H9 (cell line): ENCODE results near the gene ARHGAP22. TPM values are rescaled to one million over a fixed set of nuclear protein-coding genes. Genes with fewer than 3 reads are reported as not detected.

ENCODE experiments used
- DNase-seq: peaks from one replicate; pipeline ENCODE4 v3.0.0-alpha.2; 2017
- H2AFZ ChIP-seq: one replicate; pipeline ENCODE4 v1.6.1; 2013; ENCODE audit warnings: mild to moderate bottlenecking, low read length, control low read depth, moderate library complexity
- H2AK5ac ChIP-seq: 2 replicates; pipeline ENCODE4 v1.6.1; 2013; ENCODE audit warnings: low read length, control low read depth, mixed read lengths; ENCODE audit not compliant: insufficient read length
- H2BK120ac ChIP-seq: one replicate; pipeline ENCODE4 v1.6.1; 2013; ENCODE audit warnings: low read depth, mild to moderate bottlenecking, low read length, control low read depth, inconsistent platforms; ENCODE audit not compliant: poor library complexity, severe bottlenecking
- H2BK12ac ChIP-seq: 2 replicates; pipeline ENCODE4 v1.6.1; 2013; ENCODE audit warnings: low read length, control low read depth, mixed read lengths, low read depth; ENCODE audit not compliant: insufficient read length
- H2BK15ac ChIP-seq: 2 replicates; pipeline ENCODE4 v1.6.1; 2013; ENCODE audit warnings: low read depth, low read length, control low read depth
- H2BK20ac ChIP-seq: one replicate; pipeline ENCODE4 v1.6.1; 2013; ENCODE audit warnings: low read depth, mild to moderate bottlenecking, low read length, control low read depth, inconsistent platforms; ENCODE audit not compliant: poor library complexity, severe bottlenecking
- H2BK5ac ChIP-seq: 2 replicates; pipeline ENCODE4 v1.6.1; 2013; ENCODE audit warnings: low read length, control low read depth, mixed read lengths; ENCODE audit not compliant: insufficient read length
- H3K14ac ChIP-seq: 2 replicates; pipeline ENCODE4 v1.6.1; 2013; ENCODE audit warnings: low read length, control low read depth; ENCODE audit not compliant: insufficient read depth
- H3K18ac ChIP-seq: 2 replicates; pipeline ENCODE4 v1.6.1; 2013; ENCODE audit warnings: low read depth, mild to moderate bottlenecking, mixed read lengths, low read length, control low read depth; ENCODE audit not compliant: insufficient read length
- H3K23ac ChIP-seq: 2 replicates; pipeline ENCODE4 v1.6.1; 2013; ENCODE audit warnings: low read length, control low read depth, mixed read lengths, low read depth; ENCODE audit not compliant: insufficient read length
- H3K23me2 ChIP-seq: 2 replicates; pipeline ENCODE4 v1.6.1; 2013; ENCODE audit warnings: low read depth, mild to moderate bottlenecking, mixed read lengths, low read length, control low read depth; ENCODE audit not compliant: insufficient read length, poor library complexity, severe bottlenecking
- H3K27ac ChIP-seq: 2 replicates; pipeline ENCODE4 v1.5.1; 2013; ENCODE audit warnings: low read length, control low read depth, mixed read lengths, low read depth; ENCODE audit not compliant: insufficient read length
- H3K27me3 ChIP-seq: 2 replicates; pipeline ENCODE4 v1.6.1; 2013; ENCODE audit warnings: low read length, control low read depth, inconsistent platforms; ENCODE audit not compliant: insufficient read depth
- H3K4ac ChIP-seq: 2 replicates; pipeline ENCODE4 v1.6.1; 2013; ENCODE audit warnings: low read depth, mild to moderate bottlenecking, control low read depth, inconsistent platforms, low read length, moderate library complexity
- H3K4me1 ChIP-seq: 2 replicates; pipeline ENCODE4 v1.6.1; 2013; ENCODE audit warnings: low read length, control low read depth, inconsistent platforms; ENCODE audit not compliant: insufficient read depth
- H3K4me2 ChIP-seq: 2 replicates; pipeline ENCODE4 v1.6.1; 2013; ENCODE audit warnings: low read length, control low read depth, mixed read lengths; ENCODE audit not compliant: insufficient read length, insufficient read depth
- H3K56ac ChIP-seq: 2 replicates; pipeline ENCODE4 v1.6.1; 2013; ENCODE audit warnings: low read depth, mild to moderate bottlenecking, mixed read lengths, low read length, control low read depth; ENCODE audit not compliant: insufficient read length
- H3K79me1 ChIP-seq: 2 replicates; pipeline ENCODE4 v1.6.1; 2013; ENCODE audit warnings: low read depth, mild to moderate bottlenecking, moderate library complexity, low read length, control low read depth, inconsistent platforms; ENCODE audit not compliant: insufficient read depth, poor library complexity, severe bottlenecking
- H3K79me2 ChIP-seq: 2 replicates; pipeline ENCODE4 v1.6.1; 2013; ENCODE audit warnings: low read length, control low read depth, inconsistent platforms; ENCODE audit not compliant: insufficient read depth
- H3K9ac ChIP-seq: 2 replicates; pipeline ENCODE4 v1.6.1; 2013; ENCODE audit warnings: low read length, control low read depth, mixed read lengths; ENCODE audit not compliant: insufficient read length; ENCODE audit errors: extremely low read depth
- H3K9me3 ChIP-seq: one replicate; pipeline ENCODE4 v1.6.1; 2013; ENCODE audit warnings: low read depth, low read length, inconsistent platforms; ENCODE audit not compliant: control insufficient read depth
- H3T11ph ChIP-seq: one replicate; pipeline ENCODE4 v1.6.1; 2013; ENCODE audit warnings: mild to moderate bottlenecking, low read length, control low read depth, inconsistent platforms
- H4K20me1 ChIP-seq: one replicate; pipeline ENCODE4 v1.6.1; 2013; ENCODE audit not compliant: control insufficient read depth, insufficient read length, insufficient read depth
- H4K5ac ChIP-seq: 2 replicates; pipeline ENCODE4 v1.6.1; 2013; ENCODE audit warnings: low read depth, mild to moderate bottlenecking, mixed read lengths, low read length, control low read depth; ENCODE audit not compliant: insufficient read length
- H4K8ac ChIP-seq: replicated peaks from 2 replicates; pipeline ENCODE4 v1.6.1; 2013; ENCODE audit warnings: low read length, control low read depth, mixed read lengths, low read depth; ENCODE audit not compliant: insufficient read length
- H4K91ac ChIP-seq: 2 replicates; pipeline ENCODE4 v1.6.1; 2013; ENCODE audit warnings: low read depth, mild to moderate bottlenecking, moderate library complexity, mixed read lengths, low read length, control low read depth; ENCODE audit not compliant: insufficient read length
- H3K27ac Mint-ChIP-seq, 3 experiments: 2 replicates in 2 of 3; 3 replicates in 1 of 3; pipeline ENCODE4 v1.8.0; 2020 to 2021; ENCODE audit warnings: mixed read lengths in 3 of 3, mild to moderate bottlenecking in 1 of 3, moderate library complexity in 1 of 3
- H3K27me3 Mint-ChIP-seq: 2 replicates; pipeline ENCODE4 v1.8.0; 2021; ENCODE audit warnings: low read depth, mild to moderate bottlenecking, moderate library complexity, mixed read lengths
- H3K36me3 Mint-ChIP-seq, 3 experiments: 2 replicates in 2 of 3; 3 replicates in 1 of 3; pipeline ENCODE4 v1.8.0; 2020 to 2021; ENCODE audit warnings: low read depth in 3 of 3, mixed read lengths in 3 of 3; ENCODE audit not compliant: insufficient read depth in 1 of 3
- H3K4me1 Mint-ChIP-seq, 2 experiments: 2 replicates each; pipeline ENCODE4 v1.8.0; 2020; ENCODE audit warnings: mixed read lengths in 2 of 2
- H3K4me3 Mint-ChIP-seq, 2 experiments: 2 replicates in 1 of 2; 3 replicates in 1 of 2; pipeline ENCODE4 v1.8.0; 2020 to 2021; ENCODE audit warnings: mild to moderate bottlenecking in 2 of 2, mixed read lengths in 2 of 2, moderate library complexity in 1 of 2
- H3K9me3 Mint-ChIP-seq, 2 experiments: 2 replicates in 1 of 2; 3 replicates in 1 of 2; pipeline ENCODE4 v1.8.0; 2020; ENCODE audit warnings: mild to moderate bottlenecking in 2 of 2, mixed read lengths in 2 of 2, moderate library complexity in 1 of 2
- WGBS: extraction: QIAGEN DNeasy Blood & Tissue Kit; methylation state at CpG from one replicate; pipeline ENCODE4 v1.1.7; 2013; ENCODE audit warnings: missing lambda C conversion rate, low lambda C conversion rate, mixed read lengths; ENCODE audit not compliant: insufficient read length; ENCODE audit errors: extremely low coverage; 5-methylcytosine and 5-hydroxymethylcytosine counted together
- total RNA-seq: library from RNA; stranded (reverse); gene quantifications from 2 replicates; pipeline ENCODE4 v1.2.1, GENCODE V29; 2021
- TF ChIP-seq, protein P1 (sequence below): fragments of 200-600 bp; sonication (generic); conservative IDR thresholded peaks from 3 replicates; pipeline ENCODE4 v1.8.0; 2021; ENCODE audit warnings: antibody characterized with exemption, mild to moderate bottlenecking

Gene ARHGAP22
- total RNA-seq, 1 experiment from 2014 or later = 7.4 TPM

GRCh38 chr10:48554246-48554645 lies 50.6 kb downstream of the ARHGAP22 start:
- H4K5ac ChIP-seq = no peak overlapping the region
- H3K4me2 ChIP-seq = no peak overlapping the region
- H3K79me1 ChIP-seq = no peaks in the 10 kb centered on the region
- no peaks in the 10 kb centered on the region for H3K4me1 ChIP-seq
- no peaks in the 10 kb centered on the region for H3K27me3 ChIP-seq
- H2BK12ac ChIP-seq = no peak overlapping the region
- no CpG with 5 or more reads among the region's 3 CpGs for WGBS
- H3K9me3 ChIP-seq = no peaks in the 10 kb centered on the region
- TF ChIP-seq, protein P1, sequence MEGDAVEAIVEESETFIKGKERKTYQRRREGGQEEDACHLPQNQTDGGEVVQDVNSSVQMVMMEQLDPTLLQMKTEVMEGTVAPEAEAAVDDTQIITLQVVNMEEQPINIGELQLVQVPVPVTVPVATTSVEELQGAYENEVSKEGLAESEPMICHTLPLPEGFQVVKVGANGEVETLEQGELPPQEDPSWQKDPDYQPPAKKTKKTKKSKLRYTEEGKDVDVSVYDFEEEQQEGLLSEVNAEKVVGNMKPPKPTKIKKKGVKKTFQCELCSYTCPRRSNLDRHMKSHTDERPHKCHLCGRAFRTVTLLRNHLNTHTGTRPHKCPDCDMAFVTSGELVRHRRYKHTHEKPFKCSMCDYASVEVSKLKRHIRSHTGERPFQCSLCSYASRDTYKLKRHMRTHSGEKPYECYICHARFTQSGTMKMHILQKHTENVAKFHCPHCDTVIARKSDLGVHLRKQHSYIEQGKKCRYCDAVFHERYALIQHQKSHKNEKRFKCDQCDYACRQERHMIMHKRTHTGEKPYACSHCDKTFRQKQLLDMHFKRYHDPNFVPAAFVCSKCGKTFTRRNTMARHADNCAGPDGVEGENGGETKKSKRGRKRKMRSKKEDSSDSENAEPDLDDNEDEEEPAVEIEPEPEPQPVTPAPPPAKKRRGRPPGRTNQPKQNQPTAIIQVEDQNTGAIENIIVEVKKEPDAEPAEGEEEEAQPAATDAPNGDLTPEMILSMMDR = no peak
- no peak overlapping the region for H2AFZ ChIP-seq
- H2BK120ac ChIP-seq = no peak overlapping the region
- H4K8ac ChIP-seq = no peak overlapping the region
- no peak overlapping the region for H3K14ac ChIP-seq
- Mint-ChIP-seq H3K4me1 (peaks cover 7 to 29% of the 10 kb centered on the region in 2 experiments), H3K4me3 (no peak overlapping the region), H3K36me3 (no peaks in the 10 kb centered on the region; a peak in 1 of 7 replicates), H3K27ac (no peak overlapping the region), H3K27me3 (no peaks in the 10 kb centered on the region; the same call in 1 of the 2 replicates), H3K9me3 (peaks cover 0 to 5% of the 10 kb centered on the region in 2 experiments; a peak in 1 of 5 replicates)
- H2AK5ac ChIP-seq = no peak overlapping the region
- no peaks in the 10 kb centered on the region for H3K23me2 ChIP-seq
- no peak overlapping the region for H4K91ac ChIP-seq
- no peak for DNase-seq
- no peak overlapping the region for H3K18ac ChIP-seq
- no peak overlapping the region for H3T11ph ChIP-seq
- H2BK5ac ChIP-seq = no peak overlapping the region
- H2BK20ac ChIP-seq = no peak overlapping the region
- no peaks in the 10 kb centered on the region for H4K20me1 ChIP-seq
- H3K9ac ChIP-seq = no peak overlapping the region
- H3K27ac ChIP-seq = no peak overlapping the region
- no peak overlapping the region for H2BK15ac ChIP-seq
- no peak overlapping the region for H3K4ac ChIP-seq
- no peaks in the 10 kb centered on the region for H3K79me2 ChIP-seq
- H3K56ac ChIP-seq = no peak overlapping the region
- no peak overlapping the region for H3K23ac ChIP-seq
